A673 (cell line): ENCODE results near the gene CDH10.

Source experiments
- EZH2 ChIP-seq: fragments of 200-600 bp; sonication (generic); IDR thresholded peaks from 2 replicates; pipeline ENCODE4 v1.6.1; 2017; ENCODE audit warnings: borderline replicate concordance, low read depth, mild to moderate bottlenecking, mixed read lengths, antibody characterized with exemption, low read length; ENCODE audit not compliant: poor library complexity, severe bottlenecking
- TF ChIP-seq, protein P1 (sequence below): fragments of 300-800, 200-600 bp; sonication (generic); conservative IDR thresholded peaks from 2 replicates; pipeline ENCODE4 v1.5.1; 2017; ENCODE audit warnings: low read depth, mild to moderate bottlenecking, antibody characterized with exemption, low read length, moderate library complexity, mixed read lengths

DNA sequence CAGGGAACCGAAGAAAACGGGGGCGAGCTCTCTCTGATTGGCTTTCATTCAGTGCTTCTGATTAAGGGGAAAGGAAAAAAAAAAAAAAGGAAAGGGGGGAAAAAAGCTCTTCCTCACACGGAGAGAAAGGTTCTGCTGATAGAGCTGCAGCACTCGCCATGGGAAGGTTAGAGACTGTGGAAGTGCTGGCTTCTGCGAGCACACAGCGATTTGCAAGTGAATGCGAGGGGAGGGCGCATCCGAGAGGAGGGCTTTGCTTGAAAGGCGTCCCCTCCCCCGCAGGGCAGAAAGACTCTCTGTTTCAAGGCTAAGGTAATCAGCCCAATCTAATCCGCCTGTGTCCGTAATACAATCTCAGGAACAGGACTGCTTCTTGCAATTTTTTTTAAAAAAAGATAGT, at the start of gene CDH10:
- TF ChIP-seq, protein P1, sequence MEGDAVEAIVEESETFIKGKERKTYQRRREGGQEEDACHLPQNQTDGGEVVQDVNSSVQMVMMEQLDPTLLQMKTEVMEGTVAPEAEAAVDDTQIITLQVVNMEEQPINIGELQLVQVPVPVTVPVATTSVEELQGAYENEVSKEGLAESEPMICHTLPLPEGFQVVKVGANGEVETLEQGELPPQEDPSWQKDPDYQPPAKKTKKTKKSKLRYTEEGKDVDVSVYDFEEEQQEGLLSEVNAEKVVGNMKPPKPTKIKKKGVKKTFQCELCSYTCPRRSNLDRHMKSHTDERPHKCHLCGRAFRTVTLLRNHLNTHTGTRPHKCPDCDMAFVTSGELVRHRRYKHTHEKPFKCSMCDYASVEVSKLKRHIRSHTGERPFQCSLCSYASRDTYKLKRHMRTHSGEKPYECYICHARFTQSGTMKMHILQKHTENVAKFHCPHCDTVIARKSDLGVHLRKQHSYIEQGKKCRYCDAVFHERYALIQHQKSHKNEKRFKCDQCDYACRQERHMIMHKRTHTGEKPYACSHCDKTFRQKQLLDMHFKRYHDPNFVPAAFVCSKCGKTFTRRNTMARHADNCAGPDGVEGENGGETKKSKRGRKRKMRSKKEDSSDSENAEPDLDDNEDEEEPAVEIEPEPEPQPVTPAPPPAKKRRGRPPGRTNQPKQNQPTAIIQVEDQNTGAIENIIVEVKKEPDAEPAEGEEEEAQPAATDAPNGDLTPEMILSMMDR, result no peak
- TF ChIP-seq EZH2, result no peak
